GM23338 (cell line): ENCODE measurements around the gene DAGLB. TPM values are rescaled to one million over a fixed set of nuclear protein-coding genes. Genes with fewer than 3 reads are reported as not detected.
A peak's percentile ranks its signal among the peaks of the same experiment; 100 is the strongest.

Experiments used
- ATAC-seq: fragments of 200-7000 bp; cut with Tn5 transposase; 3 replicates; pipeline ENCODE4 v1.9.1; 2020
- DNase-seq: peaks from one replicate; pipeline ENCODE4 v3.0.0-alpha.2; 2015; ENCODE audit warnings: low spot score
- H2AFZ ChIP-seq: fragments of 200-600 bp; sonication (generic); 2 replicates; pipeline ENCODE4 v1.8.0; 2016; ENCODE audit warnings: antibody characterized with exemption, mild to moderate bottlenecking, moderate library complexity
- H3F3A ChIP-seq: fragments of 200-600 bp; sonication (generic); replicated peaks from 2 replicates; pipeline ENCODE4 v1.8.0; 2017; ENCODE audit warnings: antibody characterized with exemption, mixed run types, low read depth
- H3K27ac ChIP-seq: fragments of 200-600 bp; sonication (generic); 2 replicates; pipeline ENCODE4 v1.6.1; 2016; ENCODE audit warnings: low read depth
- H3K27me3 ChIP-seq: fragments of 200-600 bp; sonication (generic); 2 replicates; pipeline ENCODE4 v1.8.0; 2016; ENCODE audit warnings: mild to moderate bottlenecking, mixed run types, moderate library complexity; ENCODE audit not compliant: insufficient read depth
- H3K36me3 ChIP-seq: fragments of 200-600 bp; sonication (generic); 2 replicates; pipeline ENCODE4 v1.8.0; 2016; ENCODE audit warnings: mild to moderate bottlenecking; ENCODE audit not compliant: insufficient read depth
- H3K4me1 ChIP-seq: fragments of 200-600 bp; sonication (generic); 2 replicates; pipeline ENCODE4 v1.8.0; 2016; ENCODE audit warnings: mild to moderate bottlenecking, moderate library complexity; ENCODE audit not compliant: insufficient read depth
- H3K4me2 ChIP-seq: fragments of 200-600 bp; sonication (generic); 2 replicates; pipeline ENCODE4 v1.7.1; 2017; ENCODE audit warnings: mixed run types
- H3K4me3 ChIP-seq: fragments of 200-600 bp; sonication (generic); 2 replicates; pipeline ENCODE4 v1.6.1; 2016; ENCODE audit warnings: mixed run types
- H3K79me2 ChIP-seq: fragments of 200-600 bp; sonication (generic); replicated peaks from 2 replicates; pipeline ENCODE4 v1.8.0; 2017; ENCODE audit warnings: mild to moderate bottlenecking; ENCODE audit not compliant: insufficient read depth
- H3K9me2 ChIP-seq: fragments of 200-600 bp; sonication (generic); 2 replicates; pipeline ENCODE4 v1.8.0; 2017; ENCODE audit not compliant: insufficient read depth
- H4K20me1 ChIP-seq: fragments of 200-600 bp; sonication (generic); replicated peaks from 2 replicates; pipeline ENCODE4 v1.8.0; 2017; ENCODE audit warnings: mild to moderate bottlenecking; ENCODE audit not compliant: insufficient read depth
- H3K27ac Mint-ChIP-seq: 2 replicates; pipeline ENCODE4 v1.8.0; 2020; ENCODE audit warnings: inconsistent platforms, mild to moderate bottlenecking, moderate library complexity, mixed read lengths
- H3K27me3 Mint-ChIP-seq: 3 replicates; pipeline ENCODE4 v1.8.0; 2022; ENCODE audit warnings: low read depth, mild to moderate bottlenecking, moderate library complexity, mixed read lengths, inconsistent platforms; ENCODE audit not compliant: insufficient read depth, poor library complexity
- H3K36me3 Mint-ChIP-seq: 3 replicates; pipeline ENCODE4 v1.8.0; 2021; ENCODE audit warnings: low read depth, mild to moderate bottlenecking, inconsistent platforms, moderate library complexity, mixed read lengths
- H3K4me1 Mint-ChIP-seq: 3 replicates; pipeline ENCODE4 v1.8.0; 2020; ENCODE audit warnings: mild to moderate bottlenecking, inconsistent platforms, mixed read lengths
- H3K4me3 Mint-ChIP-seq: 3 replicates; pipeline ENCODE4 v1.8.0; 2021; ENCODE audit warnings: moderate library complexity, mild to moderate bottlenecking, inconsistent platforms, mixed read lengths
- H3K9me3 Mint-ChIP-seq: 3 replicates; pipeline ENCODE4 v1.8.0; 2020; ENCODE audit warnings: moderate library complexity, mild to moderate bottlenecking, inconsistent platforms, mixed read lengths
- CREB1 ChIP-seq: fragments of 250-450 bp; sonication (Bioruptor Pico); IDR thresholded peaks from 2 replicates; pipeline ENCODE4 v1.5.0; 2020; ENCODE audit warnings: low read depth, mild to moderate bottlenecking, moderate library complexity
- EZH2 ChIP-seq: fragments of 200-600 bp; sonication (generic); IDR thresholded peaks from one replicate; pipeline ENCODE4 v1.8.0; 2017; ENCODE audit warnings: antibody characterized with exemption, mild to moderate bottlenecking, low read depth; ENCODE audit not compliant: unreplicated experiment
- EZH2phosphoT487 ChIP-seq: fragments of 200-600 bp; sonication (generic); IDR thresholded peaks from one replicate; pipeline ENCODE4 v1.8.1; 2018; ENCODE audit warnings: antibody characterized with exemption; ENCODE audit not compliant: unreplicated experiment
- JUNB ChIP-seq: IDR thresholded peaks from one replicate; pipeline ENCODE4 v1.6.1; 2016; ENCODE audit warnings: antibody characterized with exemption; ENCODE audit not compliant: unreplicated experiment
- NANOG ChIP-seq: IDR thresholded peaks from 2 replicates; pipeline ENCODE4 v1.6.1; 2016; ENCODE audit warnings: antibody characterized with exemption, borderline replicate concordance
- ZNF114 ChIP-seq: fragments of 250-450 bp; sonication (Bioruptor Pico); IDR thresholded peaks from 2 replicates; pipeline ENCODE4 v1.5.0; 2020; ENCODE audit warnings: mild to moderate bottlenecking, moderate library complexity
- ZNF331 ChIP-seq: fragments of 250-450 bp; sonication (Bioruptor Pico); IDR thresholded peaks from 2 replicates; pipeline ENCODE4 v1.5.0; 2020; ENCODE audit warnings: low read depth, mild to moderate bottlenecking, moderate library complexity
- polyA plus RNA-seq: library from polyadenylated mRNA; unstranded; fragments of >200 nt; fragmentation: Nextera tagmentation; extraction: Ambion mirVana; gene quantifications from 2 replicates; pipeline ENCODE4 v1.2.1, GENCODE V29; 2016
- total RNA-seq: library from RNA; depleted of rRNA; stranded (reverse); fragments of >200 nt; shearing (Covaris generic); gene quantifications from 2 replicates; pipeline ENCODE4 v1.2.3, GENCODE V29; 2014
- TF ChIP-seq, protein P1 (sequence below): fragments of 250-450 bp; sonication (Bioruptor Pico); IDR thresholded peaks from 2 replicates; pipeline ENCODE4 v1.5.0; 2020; ENCODE audit warnings: mild to moderate bottlenecking, moderate library complexity
- TF ChIP-seq, protein P2 (sequence below): IDR thresholded peaks from 2 replicates; pipeline ENCODE4 v1.6.1; 2016; ENCODE audit warnings: antibody characterized with exemption
- TF ChIP-seq, protein P3 (sequence below), 2 experiments: fragments of 200-600 bp in 1 of 2; sonication (generic) in 1 of 2; conservative IDR thresholded peaks; 2 replicates each; pipeline versions ENCODE4 v1.5.1 to v1.6.1; 2016 to 2017; ENCODE audit warnings: antibody characterized with exemption in 2 of 2, low read depth in 2 of 2, mild to moderate bottlenecking in 2 of 2, moderate library complexity in 1 of 2
- TF ChIP-seq, protein P4 (sequence below): IDR thresholded peaks from one replicate; pipeline ENCODE4 v1.6.1; 2018; ENCODE audit warnings: antibody characterized with exemption; ENCODE audit not compliant: unreplicated experiment

Gene DAGLB
- total and polyA plus RNA-seq, 2 experiments from 2014 or later = 13.8 to 26.0 TPM

DNA sequence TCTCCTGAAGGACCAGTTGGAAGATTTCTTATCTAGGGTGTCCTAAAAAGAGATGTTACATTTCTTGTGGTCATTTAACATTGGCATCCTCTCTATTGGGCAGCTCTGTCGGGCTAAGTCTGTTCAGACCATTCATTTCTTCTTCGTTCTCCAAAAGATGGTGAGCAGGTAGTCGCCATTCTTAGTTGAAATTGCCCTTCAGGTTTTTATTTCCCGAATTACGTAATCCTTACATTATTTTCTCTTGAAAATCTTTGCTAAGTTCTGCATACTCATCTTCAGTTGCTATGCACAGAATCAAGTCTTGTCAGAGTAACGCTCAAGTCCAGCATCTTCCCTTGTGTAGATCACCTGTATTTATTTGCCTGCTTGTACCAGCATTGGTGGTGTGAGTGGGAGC, 53.6 kb downstream of the DAGLB start (continued):
- TF ChIP-seq, protein P1, sequence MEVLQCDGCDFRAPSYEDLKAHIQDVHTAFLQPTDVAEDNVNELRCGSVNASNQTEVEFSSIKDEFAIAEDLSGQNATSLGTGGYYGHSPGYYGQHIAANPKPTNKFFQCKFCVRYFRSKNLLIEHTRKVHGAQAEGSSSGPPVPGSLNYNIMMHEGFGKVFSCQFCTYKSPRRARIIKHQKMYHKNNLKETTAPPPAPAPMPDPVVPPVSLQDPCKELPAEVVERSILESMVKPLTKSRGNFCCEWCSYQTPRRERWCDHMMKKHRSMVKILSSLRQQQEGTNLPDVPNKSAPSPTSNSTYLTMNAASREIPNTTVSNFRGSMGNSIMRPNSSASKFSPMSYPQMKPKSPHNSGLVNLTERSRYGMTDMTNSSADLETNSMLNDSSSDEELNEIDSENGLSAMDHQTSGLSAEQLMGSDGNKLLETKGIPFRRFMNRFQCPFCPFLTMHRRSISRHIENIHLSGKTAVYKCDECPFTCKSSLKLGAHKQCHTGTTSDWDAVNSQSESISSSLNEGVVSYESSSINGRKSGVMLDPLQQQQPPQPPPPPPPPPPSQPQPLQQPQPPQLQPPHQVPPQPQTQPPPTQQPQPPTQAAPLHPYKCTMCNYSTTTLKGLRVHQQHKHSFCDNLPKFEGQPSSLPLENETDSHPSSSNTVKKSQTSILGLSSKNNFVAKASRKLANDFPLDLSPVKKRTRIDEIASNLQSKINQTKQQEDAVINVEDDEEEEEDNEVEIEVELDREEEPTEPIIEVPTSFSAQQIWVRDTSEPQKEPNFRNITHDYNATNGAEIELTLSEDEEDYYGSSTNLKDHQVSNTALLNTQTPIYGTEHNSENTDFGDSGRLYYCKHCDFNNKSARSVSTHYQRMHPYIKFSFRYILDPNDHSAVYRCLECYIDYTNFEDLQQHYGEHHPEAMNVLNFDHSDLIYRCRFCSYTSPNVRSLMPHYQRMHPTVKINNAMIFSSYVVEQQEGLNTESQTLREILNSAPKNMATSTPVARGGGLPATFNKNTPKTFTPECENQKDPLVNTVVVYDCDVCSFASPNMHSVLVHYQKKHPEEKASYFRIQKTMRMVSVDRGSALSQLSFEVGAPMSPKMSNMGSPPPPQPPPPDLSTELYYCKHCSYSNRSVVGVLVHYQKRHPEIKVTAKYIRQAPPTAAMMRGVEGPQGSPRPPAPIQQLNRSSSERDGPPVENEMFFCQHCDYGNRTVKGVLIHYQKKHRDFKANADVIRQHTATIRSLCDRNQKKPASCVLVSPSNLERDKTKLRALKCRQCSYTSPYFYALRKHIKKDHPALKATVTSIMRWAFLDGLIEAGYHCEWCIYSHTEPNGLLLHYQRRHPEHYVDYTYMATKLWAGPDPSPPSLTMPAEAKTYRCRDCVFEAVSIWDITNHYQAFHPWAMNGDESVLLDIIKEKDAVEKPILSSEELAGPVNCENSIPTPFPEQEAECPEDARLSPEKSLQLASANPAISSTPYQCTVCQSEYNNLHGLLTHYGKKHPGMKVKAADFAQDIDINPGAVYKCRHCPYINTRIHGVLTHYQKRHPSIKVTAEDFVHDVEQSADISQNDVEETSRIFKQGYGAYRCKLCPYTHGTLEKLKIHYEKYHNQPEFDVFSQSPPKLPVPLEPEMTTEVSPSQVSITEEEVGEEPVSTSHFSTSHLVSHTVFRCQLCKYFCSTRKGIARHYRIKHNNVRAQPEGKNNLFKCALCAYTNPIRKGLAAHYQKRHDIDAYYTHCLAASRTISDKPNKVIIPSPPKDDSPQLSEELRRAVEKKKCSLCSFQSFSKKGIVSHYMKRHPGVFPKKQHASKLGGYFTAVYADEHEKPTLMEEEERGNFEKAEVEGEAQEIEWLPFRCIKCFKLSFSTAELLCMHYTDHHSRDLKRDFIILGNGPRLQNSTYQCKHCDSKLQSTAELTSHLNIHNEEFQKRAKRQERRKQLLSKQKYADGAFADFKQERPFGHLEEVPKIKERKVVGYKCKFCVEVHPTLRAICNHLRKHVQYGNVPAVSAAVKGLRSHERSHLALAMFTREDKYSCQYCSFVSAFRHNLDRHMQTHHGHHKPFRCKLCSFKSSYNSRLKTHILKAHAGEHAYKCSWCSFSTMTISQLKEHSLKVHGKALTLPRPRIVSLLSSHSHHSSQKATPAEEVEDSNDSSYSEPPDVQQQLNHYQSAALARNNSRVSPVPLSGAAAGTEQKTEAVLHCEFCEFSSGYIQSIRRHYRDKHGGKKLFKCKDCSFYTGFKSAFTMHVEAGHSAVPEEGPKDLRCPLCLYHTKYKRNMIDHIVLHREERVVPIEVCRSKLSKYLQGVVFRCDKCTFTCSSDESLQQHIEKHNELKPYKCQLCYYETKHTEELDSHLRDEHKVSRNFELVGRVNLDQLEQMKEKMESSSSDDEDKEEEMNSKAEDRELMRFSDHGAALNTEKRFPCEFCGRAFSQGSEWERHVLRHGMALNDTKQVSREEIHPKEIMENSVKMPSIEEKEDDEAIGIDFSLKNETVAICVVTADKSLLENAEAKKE (CRISPR knock-in tag) = no peak
- TF ChIP-seq NANOG = no peak
- no peak for TF ChIP-seq CREB1 (CRISPR knock-in tag)
- no peak for TF ChIP-seq ZNF331 (CRISPR knock-in tag)
- TF ChIP-seq EZH2 = no peak
- TF ChIP-seq, protein P2, sequence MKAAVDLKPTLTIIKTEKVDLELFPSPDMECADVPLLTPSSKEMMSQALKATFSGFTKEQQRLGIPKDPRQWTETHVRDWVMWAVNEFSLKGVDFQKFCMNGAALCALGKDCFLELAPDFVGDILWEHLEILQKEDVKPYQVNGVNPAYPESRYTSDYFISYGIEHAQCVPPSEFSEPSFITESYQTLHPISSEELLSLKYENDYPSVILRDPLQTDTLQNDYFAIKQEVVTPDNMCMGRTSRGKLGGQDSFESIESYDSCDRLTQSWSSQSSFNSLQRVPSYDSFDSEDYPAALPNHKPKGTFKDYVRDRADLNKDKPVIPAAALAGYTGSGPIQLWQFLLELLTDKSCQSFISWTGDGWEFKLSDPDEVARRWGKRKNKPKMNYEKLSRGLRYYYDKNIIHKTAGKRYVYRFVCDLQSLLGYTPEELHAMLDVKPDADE = no peak

DNA sequence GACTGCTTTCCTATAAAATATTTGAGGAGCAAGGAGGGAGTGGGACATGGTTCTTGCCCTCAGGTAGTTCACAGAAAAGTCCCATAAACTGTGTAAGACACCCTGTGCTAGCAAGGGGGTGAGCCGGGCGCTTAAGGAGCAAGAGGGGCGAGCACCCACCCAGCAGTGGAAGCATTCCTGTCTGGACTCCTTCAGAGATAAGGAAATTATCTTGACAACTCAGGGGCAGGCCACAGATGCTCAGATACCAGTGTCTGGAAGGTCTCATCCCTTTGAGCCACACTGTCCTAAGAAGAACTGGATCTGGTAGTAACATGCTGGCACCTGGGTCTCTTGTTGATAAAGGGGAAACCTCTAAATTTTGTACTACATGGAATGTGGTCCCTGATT, 54.1 kb downstream of the DAGLB start:
- H3K4me1 Mint-ChIP-seq = peaks cover 18% of the 10 kb centered on the region
- Histone ChIP-seq H3F3A (0 out of 2 replicates have a peak, but pooled peaks cover 3% of the 10 kb centered on the region), H3K27ac (peak overlapping the region; percentile 32), H3K4me3 (no peak overlapping the region), H3K36me3 (peaks cover 17% of the 10 kb centered on the region; the same call in 1 of the 2 replicates), H4K20me1 (peaks cover 81% of the 10 kb centered on the region), H3K27me3 (no peaks in the 10 kb centered on the region), H2AFZ (no peak overlapping the region), H3K4me1 (peaks cover 8% of the 10 kb centered on the region), H3K79me2 (peaks cover 100% of the 10 kb centered on the region), H3K4me2 (no peak overlapping the region), H3K9me2 (no peaks in the 10 kb centered on the region)
- ATAC-seq (no peak), DNase-seq (no peak)
- no peak overlapping the region for H3K27ac Mint-ChIP-seq
- peaks cover 7% of the 10 kb centered on the region for H3K27me3 Mint-ChIP-seq
- no peaks in the 10 kb centered on the region for H3K9me3 Mint-ChIP-seq
- H3K4me3 Mint-ChIP-seq = no peak overlapping the region
- peaks cover 66% of the 10 kb centered on the region for H3K36me3 Mint-ChIP-seq
- TF ChIP-seq ZNF114 (CRISPR knock-in tag) = no peak
- TF ChIP-seq EZH2phosphoT487 = no peak
- TF ChIP-seq EZH2 = no peak
- TF ChIP-seq, protein P2 = no peak
- TF ChIP-seq, protein P3, sequence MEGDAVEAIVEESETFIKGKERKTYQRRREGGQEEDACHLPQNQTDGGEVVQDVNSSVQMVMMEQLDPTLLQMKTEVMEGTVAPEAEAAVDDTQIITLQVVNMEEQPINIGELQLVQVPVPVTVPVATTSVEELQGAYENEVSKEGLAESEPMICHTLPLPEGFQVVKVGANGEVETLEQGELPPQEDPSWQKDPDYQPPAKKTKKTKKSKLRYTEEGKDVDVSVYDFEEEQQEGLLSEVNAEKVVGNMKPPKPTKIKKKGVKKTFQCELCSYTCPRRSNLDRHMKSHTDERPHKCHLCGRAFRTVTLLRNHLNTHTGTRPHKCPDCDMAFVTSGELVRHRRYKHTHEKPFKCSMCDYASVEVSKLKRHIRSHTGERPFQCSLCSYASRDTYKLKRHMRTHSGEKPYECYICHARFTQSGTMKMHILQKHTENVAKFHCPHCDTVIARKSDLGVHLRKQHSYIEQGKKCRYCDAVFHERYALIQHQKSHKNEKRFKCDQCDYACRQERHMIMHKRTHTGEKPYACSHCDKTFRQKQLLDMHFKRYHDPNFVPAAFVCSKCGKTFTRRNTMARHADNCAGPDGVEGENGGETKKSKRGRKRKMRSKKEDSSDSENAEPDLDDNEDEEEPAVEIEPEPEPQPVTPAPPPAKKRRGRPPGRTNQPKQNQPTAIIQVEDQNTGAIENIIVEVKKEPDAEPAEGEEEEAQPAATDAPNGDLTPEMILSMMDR (conservative IDR thresholded peaks at IDR 0.05; ENCODE audit: low read depth in 2 of 2) = no peak
- no peak for TF ChIP-seq JUNB
- TF ChIP-seq ZNF331 (CRISPR knock-in tag) = no peak
- TF ChIP-seq, protein P4, sequence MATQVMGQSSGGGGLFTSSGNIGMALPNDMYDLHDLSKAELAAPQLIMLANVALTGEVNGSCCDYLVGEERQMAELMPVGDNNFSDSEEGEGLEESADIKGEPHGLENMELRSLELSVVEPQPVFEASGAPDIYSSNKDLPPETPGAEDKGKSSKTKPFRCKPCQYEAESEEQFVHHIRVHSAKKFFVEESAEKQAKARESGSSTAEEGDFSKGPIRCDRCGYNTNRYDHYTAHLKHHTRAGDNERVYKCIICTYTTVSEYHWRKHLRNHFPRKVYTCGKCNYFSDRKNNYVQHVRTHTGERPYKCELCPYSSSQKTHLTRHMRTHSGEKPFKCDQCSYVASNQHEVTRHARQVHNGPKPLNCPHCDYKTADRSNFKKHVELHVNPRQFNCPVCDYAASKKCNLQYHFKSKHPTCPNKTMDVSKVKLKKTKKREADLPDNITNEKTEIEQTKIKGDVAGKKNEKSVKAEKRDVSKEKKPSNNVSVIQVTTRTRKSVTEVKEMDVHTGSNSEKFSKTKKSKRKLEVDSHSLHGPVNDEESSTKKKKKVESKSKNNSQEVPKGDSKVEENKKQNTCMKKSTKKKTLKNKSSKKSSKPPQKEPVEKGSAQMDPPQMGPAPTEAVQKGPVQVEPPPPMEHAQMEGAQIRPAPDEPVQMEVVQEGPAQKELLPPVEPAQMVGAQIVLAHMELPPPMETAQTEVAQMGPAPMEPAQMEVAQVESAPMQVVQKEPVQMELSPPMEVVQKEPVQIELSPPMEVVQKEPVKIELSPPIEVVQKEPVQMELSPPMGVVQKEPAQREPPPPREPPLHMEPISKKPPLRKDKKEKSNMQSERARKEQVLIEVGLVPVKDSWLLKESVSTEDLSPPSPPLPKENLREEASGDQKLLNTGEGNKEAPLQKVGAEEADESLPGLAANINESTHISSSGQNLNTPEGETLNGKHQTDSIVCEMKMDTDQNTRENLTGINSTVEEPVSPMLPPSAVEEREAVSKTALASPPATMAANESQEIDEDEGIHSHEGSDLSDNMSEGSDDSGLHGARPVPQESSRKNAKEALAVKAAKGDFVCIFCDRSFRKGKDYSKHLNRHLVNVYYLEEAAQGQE = no peak
